ENCODE measurements around the gene U2AF2. TPM values are rescaled to one million over a fixed set of nuclear protein-coding genes. Genes with fewer than 3 reads are reported as not detected.

U2AF2 gene
- total RNA-seq, 1 experiment from 2014 or later: 309 TPM

DNA sequence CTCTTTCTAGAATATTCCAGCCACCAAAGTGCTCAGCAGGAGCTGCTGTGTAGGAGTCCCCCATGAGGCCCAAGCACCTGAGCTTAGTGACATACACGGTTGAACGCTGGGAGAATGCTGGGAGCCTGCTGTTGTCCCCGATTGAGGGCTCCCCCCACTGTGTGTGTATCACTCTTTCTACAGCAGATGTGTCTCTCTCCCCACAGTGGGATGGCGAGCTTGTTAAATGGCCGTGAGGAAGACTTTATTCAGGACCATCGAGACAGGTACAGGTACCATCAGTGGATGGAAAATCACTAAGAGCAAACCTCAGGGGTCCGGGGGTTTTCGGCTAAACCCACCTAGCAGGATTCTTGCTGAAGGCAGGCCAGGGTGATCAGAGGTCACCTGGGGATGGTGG is 42.9 kb downstream of the U2AF2 start:
- no peak overlapping the region for H3K27ac Mint-ChIP-seq (ENCODE audit: unreplicated experiment)
- H3K27me3 Mint-ChIP-seq (ENCODE audit: unreplicated experiment): no peaks in the 10 kb centered on the region
- BruUV-seq (replicated peaks): no TSS peak
- H3K9me3 Mint-ChIP-seq (ENCODE audit: low read depth, unreplicated experiment): no peaks in the 10 kb centered on the region
- no peak for DNase-seq
- intact Hi-C loops (cut with micrococcal nuclease; ENCODE audit: unreplicated experiment): no loop called here
- TF ChIP-seq, protein P1, sequence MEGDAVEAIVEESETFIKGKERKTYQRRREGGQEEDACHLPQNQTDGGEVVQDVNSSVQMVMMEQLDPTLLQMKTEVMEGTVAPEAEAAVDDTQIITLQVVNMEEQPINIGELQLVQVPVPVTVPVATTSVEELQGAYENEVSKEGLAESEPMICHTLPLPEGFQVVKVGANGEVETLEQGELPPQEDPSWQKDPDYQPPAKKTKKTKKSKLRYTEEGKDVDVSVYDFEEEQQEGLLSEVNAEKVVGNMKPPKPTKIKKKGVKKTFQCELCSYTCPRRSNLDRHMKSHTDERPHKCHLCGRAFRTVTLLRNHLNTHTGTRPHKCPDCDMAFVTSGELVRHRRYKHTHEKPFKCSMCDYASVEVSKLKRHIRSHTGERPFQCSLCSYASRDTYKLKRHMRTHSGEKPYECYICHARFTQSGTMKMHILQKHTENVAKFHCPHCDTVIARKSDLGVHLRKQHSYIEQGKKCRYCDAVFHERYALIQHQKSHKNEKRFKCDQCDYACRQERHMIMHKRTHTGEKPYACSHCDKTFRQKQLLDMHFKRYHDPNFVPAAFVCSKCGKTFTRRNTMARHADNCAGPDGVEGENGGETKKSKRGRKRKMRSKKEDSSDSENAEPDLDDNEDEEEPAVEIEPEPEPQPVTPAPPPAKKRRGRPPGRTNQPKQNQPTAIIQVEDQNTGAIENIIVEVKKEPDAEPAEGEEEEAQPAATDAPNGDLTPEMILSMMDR (IDR thresholded peaks at IDR 0.05; ENCODE audit: unreplicated experiment): no peak
- CTCF ChIA-PET: interaction anchor here (0.6 kb wide), 1 partner anchor 94 kb away, joined by 4 read pairs; no protein-coding TSS in a partner anchor
- H3K4me3 Mint-ChIP-seq (ENCODE audit: low read depth, unreplicated experiment): no peak overlapping the region
- peaks cover 60% of the 10 kb centered on the region for H3K36me3 Mint-ChIP-seq (ENCODE audit: insufficient read depth, unreplicated experiment)
- no peaks in the 10 kb centered on the region for H3K4me1 Mint-ChIP-seq (ENCODE audit: low read depth, unreplicated experiment)

DNA sequence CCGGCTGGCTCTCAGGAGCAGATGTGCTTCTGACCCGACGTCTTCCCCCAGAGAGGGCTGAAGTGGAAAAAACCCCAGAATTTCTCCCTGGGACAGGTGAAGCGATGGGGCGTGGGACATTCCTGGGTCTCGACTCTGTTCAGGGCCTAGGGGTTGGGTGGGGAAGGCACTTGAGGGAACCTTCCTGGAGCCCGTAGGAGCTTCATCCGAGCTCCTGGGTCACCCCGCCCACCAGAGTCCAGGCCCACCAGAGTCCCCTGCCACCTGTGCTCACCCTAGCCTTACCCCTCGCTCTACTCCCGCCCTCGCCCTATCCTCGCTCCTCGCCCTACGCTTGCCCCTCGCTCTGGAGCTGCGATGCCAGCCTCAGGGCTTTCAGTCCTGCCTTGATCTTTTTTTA is 43.4 kb downstream of the U2AF2 start:
- intact Hi-C loops (cut with micrococcal nuclease; ENCODE audit: unreplicated experiment): no loop called here

DNA sequence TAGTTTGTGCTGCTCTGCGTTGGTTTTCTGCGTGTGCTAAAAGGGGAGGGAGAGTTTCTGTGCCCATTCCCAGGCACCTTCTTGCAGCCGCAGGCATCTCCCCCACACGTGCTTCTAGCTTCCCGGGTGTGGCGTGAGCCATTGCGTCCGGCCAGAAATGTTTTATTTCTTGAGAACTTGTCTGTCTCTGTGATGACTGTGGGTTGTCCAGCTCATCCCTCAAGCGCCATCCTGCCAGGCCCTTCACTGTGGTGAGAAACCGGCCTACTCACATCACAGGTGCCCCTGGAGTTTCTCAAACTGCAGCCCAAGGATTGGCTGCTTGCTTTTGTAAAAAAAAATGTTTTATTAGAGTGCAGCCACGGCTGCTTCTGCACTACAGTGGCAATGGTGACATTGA is 44.4 kb downstream of the U2AF2 start:
- Mint-ChIP-seq H3K4me3 (ENCODE audit: low read depth, unreplicated experiment) (no peak overlapping the region), H3K9me3 (ENCODE audit: low read depth, unreplicated experiment) (no peaks in the 10 kb centered on the region), H3K36me3 (ENCODE audit: insufficient read depth, unreplicated experiment) (peaks cover 64% of the 10 kb centered on the region), H3K4me1 (ENCODE audit: low read depth, unreplicated experiment) (no peaks in the 10 kb centered on the region), H3K27me3 (ENCODE audit: unreplicated experiment) (no peaks in the 10 kb centered on the region), H3K27ac (ENCODE audit: unreplicated experiment) (no peak overlapping the region)
- intact Hi-C loops (cut with micrococcal nuclease; ENCODE audit: unreplicated experiment): no loop called here
- no TSS peak for BruUV-seq (replicated peaks)
- CTCF ChIA-PET: no interaction called here
- TF ChIP-seq, protein P1 (IDR thresholded peaks at IDR 0.05; ENCODE audit: unreplicated experiment): no peak
- no peak for DNase-seq

More for the DNA sequence above, 43.4 kb downstream of the U2AF2 start:
- TF ChIP-seq, protein P1 (IDR thresholded peaks at IDR 0.05; ENCODE audit: unreplicated experiment): no peak
- no peaks in the 10 kb centered on the region for H3K9me3 Mint-ChIP-seq (ENCODE audit: low read depth, unreplicated experiment)
- no peaks in the 10 kb centered on the region for H3K4me1 Mint-ChIP-seq (ENCODE audit: low read depth, unreplicated experiment)
- no peak for DNase-seq
- no peak overlapping the region for H3K27ac Mint-ChIP-seq (ENCODE audit: unreplicated experiment)
- H3K27me3 Mint-ChIP-seq (ENCODE audit: unreplicated experiment): no peaks in the 10 kb centered on the region
- H3K4me3 Mint-ChIP-seq (ENCODE audit: low read depth, unreplicated experiment): no peak overlapping the region
- BruUV-seq (replicated peaks): no TSS peak
- peaks cover 64% of the 10 kb centered on the region for H3K36me3 Mint-ChIP-seq (ENCODE audit: insufficient read depth, unreplicated experiment)
- CTCF ChIA-PET: no interaction called here

DNA sequence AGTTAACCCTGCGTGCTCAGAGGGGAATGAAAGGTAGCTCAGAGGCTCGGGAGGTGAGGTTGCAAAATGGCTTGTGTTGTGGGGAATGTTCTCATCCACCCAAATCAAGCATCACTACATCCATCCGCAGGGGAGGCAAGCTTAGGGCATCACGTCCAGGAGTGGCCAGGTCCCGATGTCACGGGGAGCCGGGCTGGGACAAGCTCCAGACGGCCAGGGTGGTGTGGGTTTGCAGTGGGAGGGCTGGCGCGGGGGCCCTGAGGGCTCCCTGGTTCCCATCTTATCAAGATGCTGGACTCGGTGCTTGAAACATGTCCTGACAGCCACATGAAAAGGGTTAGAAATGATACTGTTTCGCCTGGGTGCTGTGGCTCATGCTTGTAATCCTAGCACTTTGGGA is 46.0 kb downstream of the U2AF2 start:
- intact Hi-C loops (cut with micrococcal nuclease; ENCODE audit: unreplicated experiment): no loop called here
- TF ChIP-seq, protein P1 (IDR thresholded peaks at IDR 0.05; ENCODE audit: unreplicated experiment): no peak
- H3K4me1 Mint-ChIP-seq (ENCODE audit: low read depth, unreplicated experiment): no peaks in the 10 kb centered on the region
- no peak overlapping the region for H3K4me3 Mint-ChIP-seq (ENCODE audit: low read depth, unreplicated experiment)
- peaks cover 58% of the 10 kb centered on the region for H3K36me3 Mint-ChIP-seq (ENCODE audit: insufficient read depth, unreplicated experiment)
- peaks cover 3% of the 10 kb centered on the region for H3K9me3 Mint-ChIP-seq (ENCODE audit: low read depth, unreplicated experiment)
- CTCF ChIA-PET: no interaction called here
- no peak for DNase-seq
- no peak overlapping the region for H3K27ac Mint-ChIP-seq (ENCODE audit: unreplicated experiment)
- BruUV-seq (replicated peaks): no TSS peak
- no peaks in the 10 kb centered on the region for H3K27me3 Mint-ChIP-seq (ENCODE audit: unreplicated experiment)
